ENCODE measurements around the gene PODXL2.

GRCh38 chr3:127665165-127665564, 36.2 kb downstream of the PODXL2 start:
- TF ChIP-seq CTCF (IDR thresholded peaks at IDR 0.05; ENCODE audit: low read depth, low read length) (no peak), EZH2phosphoT487 (IDR thresholded peaks at IDR 0.05; ENCODE audit: low read depth) (no peak)

Data from OCI-LY3 (cell line).